HG03060 (cell line): ENCODE measurements around the gene FAM83C.
"Not testable (repeated sequence)": the region's sequence is repeated elsewhere in the genome, so short reads cannot be mapped to it uniquely, and the experiment has no call there.

Source experiments
- ATAC-seq: cut with Tn5 transposase; IDR thresholded peaks from one replicate; pipeline ENCODE4 v1.9.1; 2021; ENCODE audit warnings: low read depth, moderate number of reproducible peaks; ENCODE audit not compliant: unreplicated experiment

The FAM83C gene

DNA sequence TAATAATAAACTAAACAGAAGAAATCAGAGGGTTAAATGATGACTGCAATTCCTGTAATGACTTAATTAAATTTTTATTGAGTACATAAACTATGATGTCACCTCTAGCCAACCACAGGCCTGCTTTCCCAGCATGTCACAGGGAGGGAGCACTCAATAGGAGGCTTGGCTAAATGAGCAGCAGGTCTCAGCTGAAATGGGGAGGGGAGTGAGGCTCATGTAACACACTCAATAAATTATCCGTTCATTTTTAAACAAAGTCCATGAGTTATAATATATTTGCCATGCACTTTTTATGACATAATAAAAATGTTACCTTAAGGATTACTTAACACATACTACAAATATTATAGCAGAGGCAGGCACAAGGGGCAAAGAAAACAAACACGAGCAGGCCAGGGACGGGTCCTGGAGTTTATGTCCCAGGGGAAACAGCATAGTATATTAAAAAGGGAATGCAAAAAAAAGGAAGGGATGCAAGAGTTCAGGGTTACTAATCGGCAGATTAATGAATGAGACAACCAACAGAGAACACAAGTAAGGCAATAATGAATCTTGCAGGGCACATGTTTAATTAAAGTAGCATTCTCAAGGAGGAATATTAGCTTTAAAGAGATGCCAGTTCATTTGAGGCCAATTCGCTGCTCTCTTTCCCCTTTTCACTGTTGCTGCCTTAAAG lies 27.1 kb upstream of the FAM83C start:
- no peak for ATAC-seq

GRCh38 chr20:35318502-35319157 lies 26.4 kb upstream of the FAM83C start:
- ATAC-seq, result no peak

DNA sequence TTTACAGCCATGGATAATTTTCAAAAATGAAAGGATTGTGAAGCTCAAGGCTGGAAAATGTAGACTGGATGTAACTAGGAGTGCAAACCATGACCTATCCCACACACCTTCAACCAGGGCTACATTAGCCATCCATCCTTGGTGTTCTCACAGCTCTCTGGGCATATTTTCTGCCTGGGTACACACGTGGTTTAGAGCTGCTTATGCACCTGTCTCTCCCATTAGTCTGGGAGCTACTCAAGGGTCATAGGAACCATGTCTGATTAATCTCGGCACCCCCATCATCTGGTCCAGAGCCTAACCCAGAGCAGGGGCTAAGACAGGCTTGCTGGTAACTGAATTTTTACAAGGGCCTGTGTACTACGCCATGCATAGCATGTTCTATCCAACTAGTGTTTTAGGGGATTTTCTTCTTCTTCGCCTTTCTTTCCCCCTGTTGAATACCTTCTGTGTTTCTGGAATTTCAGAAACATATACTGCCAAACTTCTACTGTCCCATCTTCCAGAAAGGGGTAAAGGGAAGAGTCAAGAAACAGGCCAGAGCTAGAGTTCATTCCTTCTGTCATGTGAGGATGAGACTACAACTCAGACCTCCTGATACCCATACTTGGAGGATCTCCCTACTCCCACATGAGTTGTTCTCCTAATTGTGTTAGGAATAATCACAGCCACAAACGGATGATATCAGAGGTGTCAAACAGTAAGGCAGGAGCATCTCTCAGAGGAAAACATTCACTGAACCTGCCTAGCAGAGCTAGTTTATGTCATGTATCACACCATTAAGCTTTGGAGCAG lies 25.4 kb upstream of the FAM83C start:
- ATAC-seq, result no peak

- no peak for ATAC-seq
Measured at GRCh38 chr20:35316086-35316485, 23.9 kb upstream of the FAM83C start.

DNA sequence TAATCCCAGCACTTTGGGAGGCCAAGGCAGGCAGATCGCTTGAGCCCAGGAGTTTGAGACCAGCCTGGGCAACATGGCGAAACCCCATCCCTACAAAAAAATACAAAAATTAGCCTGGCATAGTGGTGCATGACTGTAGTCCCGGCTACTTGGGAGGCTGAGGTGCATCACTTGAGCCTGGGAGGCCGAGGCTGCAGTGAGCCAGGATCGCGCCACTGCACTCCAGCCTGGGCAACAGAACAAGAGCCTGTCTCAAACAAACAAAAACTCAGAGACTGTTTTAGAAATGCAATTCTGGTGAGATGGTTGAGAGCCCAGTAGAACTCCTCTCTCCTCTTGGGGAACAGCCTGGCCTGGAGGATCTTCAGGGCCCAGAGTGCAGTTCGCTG lies 23.4 kb upstream of the FAM83C start:
- ATAC-seq, result not testable (repeated sequence)

GRCh38 chr20:35314816-35315631 lies 22.8 kb upstream of the FAM83C start:
- ATAC-seq, result no peak

DNA sequence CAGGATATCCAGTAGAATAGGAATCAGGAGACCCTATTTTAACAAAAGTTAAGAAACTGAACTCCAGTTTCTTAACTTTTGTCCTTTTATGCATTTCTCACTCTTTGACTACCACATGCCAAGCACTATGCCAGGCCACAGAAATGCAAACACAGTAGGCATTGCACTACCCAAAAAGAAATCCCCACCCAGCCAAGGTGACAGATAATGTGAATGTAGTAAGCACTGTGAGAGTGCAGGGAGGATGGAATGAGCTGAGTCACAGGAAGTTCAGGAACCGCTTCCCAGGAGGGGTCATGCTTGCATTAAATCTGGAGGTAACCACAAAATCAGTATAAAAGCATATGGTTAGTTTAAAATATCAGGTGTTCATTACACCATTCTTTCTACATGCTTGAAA lies 20.1 kb upstream of the FAM83C start:
- no peak for ATAC-seq

DNA sequence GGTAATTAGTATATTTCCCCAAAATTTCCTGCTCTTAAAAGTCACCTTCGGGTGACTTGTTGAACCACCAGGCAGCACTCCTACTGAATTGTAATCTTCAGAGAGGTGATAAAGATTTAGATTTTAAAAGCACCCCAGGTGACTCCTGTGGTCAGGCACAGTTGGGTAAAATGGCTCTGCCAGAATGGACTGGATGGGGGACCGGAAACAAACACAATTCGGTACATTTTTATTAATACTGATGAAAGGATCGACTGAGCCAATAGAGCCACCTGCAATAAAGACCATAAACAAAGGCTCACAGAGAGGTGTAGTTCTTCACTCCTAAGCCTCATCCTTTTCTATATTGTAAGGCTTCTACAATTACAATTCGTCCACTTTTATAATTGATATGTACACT lies 19.6 kb upstream of the FAM83C start:
- ATAC-seq, result no peak

GRCh38 chr20:35311409-35311808 lies 19.2 kb upstream of the FAM83C start:
- no peak for ATAC-seq

DNA sequence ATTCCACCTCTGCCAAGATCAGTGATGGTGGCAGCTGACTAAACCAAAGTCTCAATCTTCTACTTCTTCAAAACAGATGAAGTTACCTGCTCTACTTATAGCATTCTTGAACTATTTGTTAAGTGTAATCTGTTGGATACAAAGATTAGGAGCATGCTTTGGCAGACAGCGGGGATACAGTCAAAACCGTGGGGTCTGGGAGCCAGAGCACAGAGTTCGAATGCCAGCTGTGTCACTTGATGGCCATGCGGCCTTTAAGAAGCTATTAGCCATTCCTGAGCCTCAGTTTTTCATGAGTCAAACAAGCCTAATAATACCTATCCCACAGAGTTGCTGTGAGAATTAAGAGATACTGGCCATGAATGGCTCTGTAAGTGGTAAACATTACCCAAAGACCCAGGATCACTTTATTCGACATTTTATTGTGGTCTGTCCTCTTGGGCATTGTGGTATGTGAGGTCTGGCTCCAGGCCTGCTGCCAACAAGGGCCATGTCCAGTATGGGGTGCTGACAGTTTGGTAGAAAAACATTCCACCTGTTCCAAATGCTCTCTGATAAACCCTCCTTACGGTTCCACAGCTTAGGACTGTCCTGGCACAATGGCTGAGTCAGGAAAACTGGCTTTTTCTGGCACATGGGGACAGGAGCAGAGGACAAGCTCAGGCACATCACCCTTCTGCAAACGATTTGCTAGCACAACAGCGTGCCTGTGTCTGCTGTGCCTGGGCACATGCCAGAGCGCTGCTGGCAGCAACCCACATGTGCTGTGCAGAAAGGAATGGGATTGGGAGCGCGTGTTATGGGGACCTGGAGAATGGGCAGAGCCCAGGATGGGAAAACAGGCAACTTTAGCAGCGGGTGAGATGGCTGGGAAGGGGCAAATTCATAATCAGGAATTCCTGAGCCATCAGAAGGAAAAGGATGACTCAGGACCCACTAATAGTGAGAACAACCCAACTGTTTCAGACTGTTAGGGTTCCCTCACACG lies 15.7 kb upstream of the FAM83C start:
- ATAC-seq, result no peak

DNA sequence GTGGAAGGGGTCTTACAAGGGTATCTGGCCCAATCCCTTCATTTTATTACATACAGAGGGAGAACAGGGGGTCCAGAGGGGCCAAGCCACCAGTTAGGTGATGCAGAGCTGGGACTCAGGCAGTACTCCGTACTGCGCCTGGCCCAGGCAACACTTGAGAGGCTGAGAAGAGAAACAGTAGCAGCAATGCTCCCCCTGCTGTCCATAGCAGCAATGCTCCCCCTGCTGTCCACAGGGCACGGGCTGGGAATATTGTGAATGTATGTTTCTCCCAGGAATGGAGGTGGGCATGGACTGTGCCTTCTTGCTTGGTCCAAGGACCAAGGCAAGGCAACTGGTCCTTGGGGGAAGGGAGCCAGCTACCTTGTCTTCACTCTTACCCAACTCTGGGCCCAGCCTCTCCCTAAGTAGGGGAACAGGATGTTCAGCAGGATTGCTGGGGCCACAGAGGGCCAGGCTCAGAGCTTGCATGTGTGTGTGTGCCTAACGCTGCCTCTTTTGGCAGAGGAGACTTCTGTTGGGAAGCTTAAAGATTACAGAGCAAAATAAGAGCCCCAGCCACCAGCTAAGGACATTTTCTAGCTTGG lies 14.8 kb upstream of the FAM83C start:
- ATAC-seq, result no peak

DNA sequence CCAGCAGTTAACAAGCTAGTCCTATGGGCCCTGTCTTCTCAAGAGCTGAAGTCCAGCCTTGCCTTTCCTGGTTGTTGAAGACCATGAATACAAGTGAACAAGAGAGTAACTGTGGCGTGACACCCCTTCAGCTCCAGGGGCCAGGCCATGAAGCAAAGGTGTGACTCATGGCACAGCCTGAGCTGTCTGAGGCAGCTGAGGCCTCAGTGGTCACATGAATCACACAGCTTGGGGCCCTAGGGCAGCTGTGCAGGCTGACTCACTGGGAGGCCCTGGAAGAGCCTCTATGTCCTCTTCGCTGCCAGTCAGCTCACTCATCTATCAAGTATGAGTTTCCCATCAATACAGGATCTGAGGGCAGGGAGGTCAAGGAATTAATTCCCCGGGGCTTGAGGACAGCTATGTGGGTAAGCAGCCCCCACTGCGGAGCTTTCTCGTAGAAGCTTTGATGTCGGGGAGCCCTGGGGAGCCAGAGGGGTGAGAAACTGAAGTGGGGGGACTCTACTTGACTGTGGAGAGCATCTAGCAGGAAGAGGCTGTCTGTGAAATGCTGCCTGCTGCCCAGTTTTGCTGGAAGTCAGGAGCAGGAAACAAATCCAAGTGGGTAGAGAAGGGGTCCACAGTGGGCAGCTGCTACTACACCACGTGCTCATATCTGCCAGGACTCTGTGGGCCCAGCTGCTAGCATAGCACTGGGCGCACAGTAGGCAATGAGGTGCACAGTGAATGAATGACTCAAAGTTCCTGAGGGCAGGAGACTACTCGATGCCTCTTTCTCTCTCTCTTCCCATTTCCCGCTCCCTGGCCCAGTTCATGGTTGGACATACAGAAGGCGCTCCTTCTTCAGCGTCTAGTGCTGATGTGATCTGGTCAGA lies 13.7 kb upstream of the FAM83C start:
- no peak for ATAC-seq

DNA sequence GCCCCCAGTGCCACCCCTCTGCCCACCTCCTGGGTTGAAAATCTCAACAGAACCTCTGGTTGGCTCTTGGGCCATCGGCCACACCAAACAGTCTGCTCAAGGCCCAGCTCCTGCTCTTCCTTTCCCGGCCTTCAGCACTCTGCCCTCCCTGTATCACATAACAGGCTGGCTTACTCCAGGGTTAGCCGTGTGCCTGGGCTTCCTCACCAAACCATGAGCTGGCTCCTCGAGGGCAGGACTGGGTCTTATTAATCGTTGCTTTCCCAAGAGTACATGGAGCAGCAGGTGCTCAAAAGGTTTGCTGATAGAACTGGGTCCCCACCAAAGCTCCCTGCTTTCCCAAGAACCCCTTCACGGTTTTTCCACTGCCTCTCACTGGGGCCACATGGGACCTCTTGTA lies 12.7 kb upstream of the FAM83C start:
- no peak for ATAC-seq

DNA sequence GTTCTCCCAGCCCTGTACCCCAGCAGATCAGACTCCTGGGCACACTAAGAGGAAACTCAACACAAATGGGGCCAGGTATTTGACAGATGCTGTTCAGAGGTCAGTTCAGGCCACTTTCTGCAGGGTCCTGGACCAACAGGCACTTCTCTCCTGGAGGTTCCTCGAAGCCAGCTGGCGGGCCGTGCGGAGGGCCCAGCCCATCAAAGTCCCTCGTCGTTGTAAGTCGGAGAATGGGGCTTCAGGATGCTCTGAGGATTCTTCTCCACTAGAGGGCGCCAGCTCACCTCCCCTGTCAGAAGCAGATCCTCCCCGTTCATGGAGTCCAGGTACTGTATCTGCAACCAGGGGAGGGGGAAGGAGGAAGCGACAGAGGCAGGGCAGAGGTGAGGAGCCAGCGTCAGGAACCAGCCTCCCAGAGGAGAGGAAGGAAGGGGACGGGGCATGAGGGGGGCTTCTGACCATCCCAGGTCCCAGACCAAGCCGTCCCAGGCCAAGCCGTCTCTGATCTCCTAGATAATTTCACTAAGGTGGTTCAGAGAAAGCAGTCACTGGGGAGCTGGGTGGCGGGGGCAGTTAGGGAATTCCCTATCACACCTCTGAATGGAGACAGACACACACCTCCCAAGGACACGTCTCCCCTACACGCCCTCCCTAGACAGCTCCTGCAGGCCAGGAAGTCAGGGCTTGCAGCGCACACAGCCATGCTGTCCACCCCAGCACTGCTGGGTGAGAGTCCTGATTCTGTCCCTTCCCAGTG lies 11.7 kb upstream of the FAM83C start:
- ATAC-seq, result no peak

- ATAC-seq, result no peak
Measured at GRCh38 chr20:35303382-35303734, 11.1 kb upstream of the FAM83C start.

GRCh38 chr20:35302421-35303335 lies 10.5 kb upstream of the FAM83C start:
- no peak for ATAC-seq

DNA sequence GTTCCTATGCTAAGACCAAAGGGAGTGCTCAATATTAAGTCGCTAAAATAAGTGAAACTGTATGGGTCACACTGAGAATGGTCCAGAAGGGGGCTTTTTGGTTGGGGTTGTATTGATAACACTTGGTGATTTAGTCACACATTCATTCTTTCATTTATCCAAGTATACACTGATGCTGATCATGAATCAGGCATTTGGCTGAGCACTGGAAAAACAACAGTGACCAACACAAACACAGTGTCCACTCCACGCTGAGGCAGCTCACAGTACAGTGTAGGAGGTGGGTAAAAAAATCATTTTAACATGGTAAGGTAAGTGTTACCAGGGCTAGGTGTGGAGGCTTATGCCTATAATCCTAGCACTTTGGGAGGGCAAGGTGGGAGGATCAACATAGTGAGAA lies 9.2 kb upstream of the FAM83C start:
- no peak for ATAC-seq
